Endothelial cell of umbilical vein (primary cell): ENCODE measurements around the gene NPDC1. TPM values are rescaled to one million over a fixed set of nuclear protein-coding genes. Genes with fewer than 3 reads are reported as not detected.

Experiments
- BruUV-seq: library from RNA; stranded (reverse); fragments of 400-500 nt; replicated peaks from 2 replicates; lab custom pipeline; 2021; lab: Mats Ljungman, UMichigan
- CTCF ChIA-PET: fragments of 300-600, 350-600 bp; sonication (Branson Sonifier 250); formaldehyde crosslinking; loops from one replicate; lab custom pipeline; 2021; ENCODE audit warnings: antibody characterized with exemption, inconsistent platforms; lab: Charles Lee
- POLR2A ChIA-PET: fragments of 300-600, 350-600 bp; sonication (Branson Sonifier 250); formaldehyde crosslinking; loops from one replicate; lab custom pipeline; 2021; ENCODE audit warnings: antibody characterized with exemption, inconsistent platforms; lab: Charles Lee
- DNase-seq: peaks from one replicate; pipeline ENCODE4 v3.0.0-alpha.2; 2011; ENCODE audit warnings: low read depth, low spot score
- FAIRE-seq: peaks from 2 replicates; lab custom pipeline; 2011; peaks lifted over from hg19 to GRCh38; lab: Jason Lieb, UNC
- H2AFZ ChIP-seq: 2 replicates; pipeline ENCODE4 v1.6.0; 2012; ENCODE audit warnings: low read depth, low read length, control low read depth, inconsistent platforms
- H3K27ac ChIP-seq: 2 replicates; pipeline ENCODE4 v1.5.1; 2011; ENCODE audit warnings: low read depth, mild to moderate bottlenecking, control low read depth, low read length, moderate library complexity; ENCODE audit not compliant: insufficient read depth
- H3K27me3 ChIP-seq, 2 experiments: 2 replicates each; pipeline versions ENCODE4 v1.6.0 to v1.6.1; 2011; ENCODE audit warnings: low read length in 2 of 2, mixed read lengths in 1 of 2; ENCODE audit not compliant: control insufficient read depth in 2 of 2, insufficient read depth in 2 of 2
- H3K36me3 ChIP-seq, 2 experiments: 2 replicates in 1 of 2; 3 replicates in 1 of 2; pipeline ENCODE4 v1.5.1; 2011; ENCODE audit warnings: low read length in 2 of 2, mild to moderate bottlenecking in 1 of 2, moderate library complexity in 1 of 2; ENCODE audit not compliant: control insufficient read depth in 2 of 2, insufficient read depth in 2 of 2; ENCODE audit errors: extremely low read depth in 1 of 2
- H3K4me1 ChIP-seq: 3 replicates; pipeline ENCODE4 v1.5.1; 2011; ENCODE audit warnings: mild to moderate bottlenecking, low read length; ENCODE audit not compliant: control insufficient read depth, insufficient read depth; ENCODE audit errors: extremely low read depth
- H3K4me2 ChIP-seq: 2 replicates; pipeline ENCODE4 v1.6.1; 2011; ENCODE audit warnings: low read length, control low read depth, mixed read lengths; ENCODE audit not compliant: insufficient read depth
- H3K4me3 ChIP-seq, 3 experiments: fragments of 200-600 bp in 1 of 3; sonication (generic), shearing (Covaris generic) in 1 of 3; replicated peaks in 1 of 3; 2 replicates each; pipeline ENCODE4 v1.5.1; 2011 to 2016; ENCODE audit warnings: control low read depth in 3 of 3, low read length in 3 of 3, mild to moderate bottlenecking in 2 of 3, inconsistent platforms in 1 of 3, low read depth in 1 of 3, moderate library complexity in 1 of 3; ENCODE audit not compliant: insufficient read depth in 1 of 3
- H3K79me2 ChIP-seq: 2 replicates; pipeline ENCODE4 v1.6.0; 2012; ENCODE audit warnings: low read length, inconsistent platforms; ENCODE audit not compliant: control insufficient read depth, insufficient read depth
- H3K9ac ChIP-seq: replicated peaks from 2 replicates; pipeline ENCODE3; 2011; ENCODE audit warnings: low read length, control low read depth; ENCODE audit not compliant: insufficient read depth; ENCODE audit errors: extremely low read depth
- H3K9me1 ChIP-seq: replicated peaks from 3 replicates; pipeline ENCODE4 v1.6.0; 2011; ENCODE audit warnings: mild to moderate bottlenecking, low read length; ENCODE audit not compliant: control insufficient read depth, insufficient read depth; ENCODE audit errors: extremely low read depth
- H3K9me3 ChIP-seq: replicated peaks from 2 replicates; pipeline ENCODE4 v1.5.1; 2012; ENCODE audit warnings: low read length, inconsistent platforms; ENCODE audit not compliant: control insufficient read depth, insufficient read depth
- H4K20me1 ChIP-seq: replicated peaks from 2 replicates; pipeline ENCODE3; 2011; ENCODE audit warnings: mild to moderate bottlenecking, low read length; ENCODE audit not compliant: control insufficient read depth, insufficient read depth; ENCODE audit errors: extremely low read depth
- FOS ChIP-seq: IDR thresholded peaks from 2 replicates; pipeline ENCODE4 v1.6.1; 2011; ENCODE audit warnings: mild to moderate bottlenecking, low read length, moderate library complexity, borderline replicate concordance; ENCODE audit not compliant: insufficient read depth
- JUN ChIP-seq: IDR thresholded peaks from 2 replicates; pipeline ENCODE4 v1.6.1; 2011; ENCODE audit warnings: borderline replicate concordance, low read depth; ENCODE audit not compliant: insufficient read length, insufficient read depth
- MYC ChIP-seq: IDR thresholded peaks from one replicate; pipeline ENCODE4 v1.6.1; 2011; ENCODE audit warnings: mild to moderate bottlenecking, low read depth, low read length
- POLR2A ChIP-seq: IDR thresholded peaks from 2 replicates; pipeline ENCODE4 v1.6.1; 2012; ENCODE audit warnings: low read depth, mild to moderate bottlenecking, control low read depth, low read length
- POLR2AphosphoS5 ChIP-seq: IDR thresholded peaks from 2 replicates; pipeline ENCODE4 v1.6.1; 2012; ENCODE audit warnings: low read depth, mild to moderate bottlenecking, control low read depth, low read length, moderate library complexity; ENCODE audit not compliant: insufficient read depth
- dilution Hi-C: fragments of 300-500 bp; cut with MboI; formaldehyde crosslinking; loops from one replicate; pipeline ENCODE4 v1.15.0; 2019; ENCODE audit warnings: low sequenced_read_pairs; ENCODE audit not compliant: extremely low pct_ligation_motif_present
- intact Hi-C: fragments of 100-400 bp; cut with micrococcal nuclease; formaldehyde crosslinking; loops from one replicate; pipeline ENCODE4 v1.10.0; 2022
- polyA plus RNA-seq, 4 experiments: library from polyadenylated mRNA; depleted of rRNA in 3 of 4; stranded (reverse) in 3 of 4; unstranded in 1 of 4; fragments of >200 nt; gene quantifications; 2 replicates each; pipeline versions ENCODE4 v1.2.1 to v1.2.3, GENCODE V29; 2011 to 2012; ENCODE audit warnings: missing spikeins in 1 of 4
- total RNA-seq: library from RNA; stranded (reverse); gene quantifications from 2 replicates; pipeline ENCODE4 v1.2.3, GENCODE V29; 2021
- TF ChIP-seq, protein P1 (sequence below), 2 donors: IDR thresholded peaks; 1 replicate in 1 of 2; 2 replicates in 1 of 2; pipeline ENCODE4 v1.5.1; 2011; ENCODE audit warnings: low read length in 2 of 2, mild to moderate bottlenecking in 2 of 2, moderate library complexity in 2 of 2, control low read depth in 1 of 2, inconsistent platforms in 1 of 2, low read depth in 1 of 2; ENCODE audit not compliant: insufficient read depth in 1 of 2; ENCODE audit errors: extremely low read depth in 1 of 2
- TF ChIP-seq, protein P2 (sequence below): IDR thresholded peaks from 2 replicates; pipeline ENCODE4 v1.6.1; 2011; ENCODE audit not compliant: insufficient read depth, insufficient read length

Gene NPDC1
- total and polyA plus RNA-seq, 2 donors (not counting 3 experiments of a cell fraction or from before 2014, with no cell fraction given), result 115 to 181 TPM

DNA sequence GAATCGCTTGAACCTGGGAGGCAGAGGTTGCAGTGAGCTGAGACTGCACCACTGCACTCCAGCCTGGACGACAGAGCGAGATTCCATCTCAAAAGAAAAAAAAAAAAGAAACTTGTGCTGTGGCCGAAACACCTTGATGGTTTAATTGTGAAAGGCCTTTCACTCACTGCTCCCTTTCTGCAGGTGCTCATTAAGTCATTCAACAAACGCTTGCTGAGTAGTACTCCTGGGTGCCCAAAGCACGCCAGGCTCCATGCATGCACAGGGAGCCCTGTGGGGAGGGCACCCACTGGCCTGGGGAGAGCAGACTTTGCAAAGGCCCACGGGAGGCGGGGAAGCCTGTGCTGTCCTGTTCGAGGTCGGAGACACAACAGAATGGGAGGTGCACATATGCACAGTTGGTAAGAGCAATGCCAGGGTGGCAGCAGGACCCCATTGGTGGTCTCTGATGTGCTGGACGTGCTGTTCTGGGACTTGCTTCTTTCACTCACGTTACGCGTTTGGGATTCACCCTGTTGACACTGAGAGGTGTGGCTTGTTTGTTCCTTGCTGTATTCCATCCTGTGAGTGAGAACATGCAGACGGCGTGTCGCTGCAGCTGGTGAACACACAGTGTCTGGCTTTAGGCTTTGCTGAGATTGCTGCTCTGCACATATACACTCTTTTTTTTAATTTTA lies 10.9 kb upstream of the NPDC1 start:
- peaks cover 8 to 17% of the 10 kb centered on the region in 2 experiments for H3K27me3 ChIP-seq

More for the DNA sequence above, 10.9 kb upstream of the NPDC1 start:
- intact Hi-C loops, result no loop called here
- POLR2A ChIA-PET, result interaction anchor here (0.6 kb wide), 1 partner anchor 186 kb away, joined by 3 read pairs; no protein-coding TSS in a partner anchor
- BruUV-seq, result no TSS peak
- TF ChIP-seq MYC (no peak), FOS (no peak), POLR2AphosphoS5 (no peak), POLR2A (no peak), JUN (no peak)
- TF ChIP-seq, protein P1, sequence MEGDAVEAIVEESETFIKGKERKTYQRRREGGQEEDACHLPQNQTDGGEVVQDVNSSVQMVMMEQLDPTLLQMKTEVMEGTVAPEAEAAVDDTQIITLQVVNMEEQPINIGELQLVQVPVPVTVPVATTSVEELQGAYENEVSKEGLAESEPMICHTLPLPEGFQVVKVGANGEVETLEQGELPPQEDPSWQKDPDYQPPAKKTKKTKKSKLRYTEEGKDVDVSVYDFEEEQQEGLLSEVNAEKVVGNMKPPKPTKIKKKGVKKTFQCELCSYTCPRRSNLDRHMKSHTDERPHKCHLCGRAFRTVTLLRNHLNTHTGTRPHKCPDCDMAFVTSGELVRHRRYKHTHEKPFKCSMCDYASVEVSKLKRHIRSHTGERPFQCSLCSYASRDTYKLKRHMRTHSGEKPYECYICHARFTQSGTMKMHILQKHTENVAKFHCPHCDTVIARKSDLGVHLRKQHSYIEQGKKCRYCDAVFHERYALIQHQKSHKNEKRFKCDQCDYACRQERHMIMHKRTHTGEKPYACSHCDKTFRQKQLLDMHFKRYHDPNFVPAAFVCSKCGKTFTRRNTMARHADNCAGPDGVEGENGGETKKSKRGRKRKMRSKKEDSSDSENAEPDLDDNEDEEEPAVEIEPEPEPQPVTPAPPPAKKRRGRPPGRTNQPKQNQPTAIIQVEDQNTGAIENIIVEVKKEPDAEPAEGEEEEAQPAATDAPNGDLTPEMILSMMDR (IDR thresholded peaks at IDR 0.05; ENCODE audit: extremely low read depth in 1 of 2, insufficient read depth in 1 of 2, low read depth in 1 of 2, low read length in 2 of 2), result no peak
- TF ChIP-seq, protein P2, sequence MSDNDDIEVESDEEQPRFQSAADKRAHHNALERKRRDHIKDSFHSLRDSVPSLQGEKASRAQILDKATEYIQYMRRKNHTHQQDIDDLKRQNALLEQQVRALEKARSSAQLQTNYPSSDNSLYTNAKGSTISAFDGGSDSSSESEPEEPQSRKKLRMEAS, result no peak
- no peak overlapping the region for H3K4me3 ChIP-seq
- H3K36me3 ChIP-seq, result no peaks in the 10 kb centered on the region
- H3K79me2 ChIP-seq, result no peaks in the 10 kb centered on the region
- FAIRE-seq, result no peak
- dilution Hi-C loops, result no loop called here
- H2AFZ ChIP-seq, result no peak overlapping the region
- H3K9me1 ChIP-seq, result no peaks in the 10 kb centered on the region
- no peak overlapping the region for H3K27ac ChIP-seq
- CTCF ChIA-PET, result interaction anchor here (1.3 to 7.4 kb wide), 6 partner anchors 7 to 180 kb away, joined by 3 to 50 read pairs (median 13); partner anchors contain the start of genes NPDC1 and SAPCD2
- H3K4me1 ChIP-seq, result no peaks in the 10 kb centered on the region
- no peak for DNase-seq
- no peak overlapping the region for H3K9ac ChIP-seq
- H4K20me1 ChIP-seq, result no peaks in the 10 kb centered on the region
- no peaks in the 10 kb centered on the region for H3K9me3 ChIP-seq
- no peak overlapping the region for H3K4me2 ChIP-seq
